ENCODE results near the gene PSG11.
A peak's percentile ranks its signal among the peaks of the same experiment; 100 is the strongest.
"Not testable (repeated sequence)": the region's sequence is repeated elsewhere in the genome, so short reads cannot be mapped to it uniquely, and the experiment has no call there.

PSG11 gene

DNA sequence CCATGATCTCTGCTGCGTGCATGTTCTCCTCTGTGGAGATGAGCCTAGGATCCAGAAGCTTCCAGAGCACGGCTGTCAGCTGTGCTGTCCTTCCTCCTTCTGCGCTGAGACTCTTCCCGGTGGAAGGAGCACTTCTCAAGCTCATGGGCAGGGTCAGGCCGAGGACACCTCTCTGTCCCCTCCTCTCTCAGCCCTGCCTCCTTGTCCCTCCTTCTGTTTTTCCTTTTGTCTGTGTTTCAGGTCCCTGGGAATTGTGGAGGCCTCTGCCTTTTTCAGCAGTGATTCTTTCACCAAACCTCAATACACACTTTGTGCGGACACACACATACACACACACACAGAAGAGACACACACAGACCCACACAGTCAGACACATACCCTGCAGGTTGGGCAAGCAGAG, at the start of gene PSG11:
TSS of gene PSG11 (minus strand) at position 101 of the 400 bp plus-strand sequence. CDS start at position 4, 97 bp downstream.
- DNase-seq (ENCODE audit: low read depth); H3K4me3 ChIP-seq (ENCODE audit: low read depth, low read length): not testable (repeated sequence)

DNA sequence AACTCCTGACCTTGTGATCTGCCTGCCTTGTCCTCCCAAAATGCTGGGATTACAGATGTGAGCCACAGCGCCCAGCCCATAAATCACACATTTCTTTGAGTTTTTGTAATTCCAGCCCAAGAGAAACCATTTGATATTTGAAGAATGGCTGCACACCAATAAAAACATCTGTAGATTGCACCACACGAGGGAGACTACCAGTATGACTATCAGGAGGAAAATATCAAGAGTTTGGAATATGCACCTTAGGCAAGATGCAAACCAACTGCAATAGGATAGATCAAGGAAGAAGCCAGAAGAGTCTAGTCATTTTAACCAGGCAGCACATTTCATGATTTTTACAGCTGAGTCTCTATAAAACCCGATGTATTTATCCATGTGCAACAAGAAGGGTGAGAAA, 36.1 kb upstream of the PSG11 start:
- DNase-seq (ENCODE audit: low read depth); H3K4me3 ChIP-seq (ENCODE audit: low read depth, low read length): not testable (repeated sequence)

DNA sequence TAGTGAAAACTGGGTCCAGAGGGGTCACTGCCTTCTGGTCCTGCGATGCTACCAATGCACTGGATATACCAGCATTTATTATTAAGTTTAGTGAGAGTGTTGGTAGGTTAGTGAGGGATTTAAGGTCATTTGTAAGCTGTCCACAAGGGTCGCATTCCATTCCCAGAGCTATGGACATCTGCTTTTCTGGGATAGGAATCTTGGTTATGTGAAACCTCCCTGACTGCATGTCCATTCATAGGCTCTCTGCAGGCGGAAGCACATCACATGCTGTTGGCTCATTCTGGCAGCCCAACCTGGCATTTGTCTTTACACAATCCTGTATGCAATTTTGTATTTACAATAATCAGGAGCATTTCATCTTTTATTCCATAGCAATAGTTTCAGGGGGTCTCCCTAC, 35.1 kb upstream of the PSG11 start:
- DNase-seq (ENCODE audit: low read depth); H3K4me3 ChIP-seq (ENCODE audit: low read depth, low read length): not testable (repeated sequence)

DNA sequence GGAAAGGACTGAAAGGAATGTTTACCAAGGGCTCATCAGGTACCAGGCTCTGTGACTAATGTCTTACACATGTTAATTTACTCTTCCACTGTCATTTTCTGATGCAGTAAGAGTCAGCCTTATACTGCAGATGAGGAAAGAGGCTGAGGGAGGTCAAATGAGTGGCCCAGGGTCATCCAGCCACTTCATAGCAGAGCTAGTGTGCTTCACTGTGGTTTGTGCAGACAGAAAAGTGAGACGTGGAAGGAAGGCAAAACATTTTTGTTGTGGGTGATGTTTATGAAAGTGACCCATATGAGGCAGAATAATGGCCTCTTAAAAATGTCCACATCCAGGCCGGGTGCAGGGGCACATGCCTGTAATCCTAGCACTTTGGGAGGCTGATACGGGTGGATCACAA, 34.0 kb upstream of the PSG11 start:
- DNase-seq (ENCODE audit: low read depth): not testable (repeated sequence)

DNA sequence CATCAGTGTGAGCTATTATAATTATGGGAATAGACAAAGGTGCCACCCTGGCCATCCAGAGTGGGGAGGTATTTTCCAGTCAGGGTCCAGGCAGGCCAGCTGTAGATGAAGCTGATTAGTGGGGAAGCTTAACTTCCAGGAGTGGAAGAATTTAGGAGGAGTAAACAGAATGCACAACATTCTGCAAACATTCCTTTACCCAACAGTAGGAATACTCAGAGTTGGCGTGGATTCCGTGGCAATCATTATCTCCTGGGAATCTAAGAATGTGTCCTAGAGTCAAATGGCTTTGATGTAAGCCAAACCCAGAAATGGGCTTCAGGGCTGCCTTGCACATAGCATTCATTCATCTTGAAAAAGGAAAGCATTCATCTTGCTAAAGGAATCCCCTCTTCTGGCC, 33.2 kb upstream of the PSG11 start:
- not testable (repeated sequence) for DNase-seq (ENCODE audit: low read depth)

More for the DNA sequence above, 34.0 kb upstream of the PSG11 start:
- not testable (repeated sequence) for H3K4me3 ChIP-seq (ENCODE audit: low read depth, low read length)

DNA sequence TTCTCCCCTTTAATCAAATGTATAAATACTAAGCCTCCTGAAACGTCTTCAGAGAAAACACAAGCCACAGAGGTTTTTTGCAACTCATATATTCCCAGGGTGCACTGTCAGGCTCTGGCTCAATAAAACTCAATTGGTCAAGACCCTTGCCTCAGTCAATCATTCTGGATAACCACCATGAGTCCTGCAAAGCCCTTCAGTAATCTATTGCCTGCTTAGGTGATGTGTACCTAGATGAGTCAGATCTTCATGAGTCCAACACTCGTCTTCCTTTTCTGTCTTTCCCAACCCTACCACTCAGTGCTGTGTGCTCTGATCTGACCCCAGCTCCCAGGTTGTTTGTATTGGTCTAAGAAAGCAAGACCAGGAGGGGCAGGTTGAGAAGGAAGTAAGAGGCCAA, 32.2 kb upstream of the PSG11 start:
- DNase-seq (ENCODE audit: low read depth); H3K4me3 ChIP-seq (ENCODE audit: low read depth, low read length): not testable (repeated sequence)

More for the DNA sequence above, 33.2 kb upstream of the PSG11 start:
- not testable (repeated sequence) for H3K4me3 ChIP-seq (ENCODE audit: low read depth, low read length)

DNA sequence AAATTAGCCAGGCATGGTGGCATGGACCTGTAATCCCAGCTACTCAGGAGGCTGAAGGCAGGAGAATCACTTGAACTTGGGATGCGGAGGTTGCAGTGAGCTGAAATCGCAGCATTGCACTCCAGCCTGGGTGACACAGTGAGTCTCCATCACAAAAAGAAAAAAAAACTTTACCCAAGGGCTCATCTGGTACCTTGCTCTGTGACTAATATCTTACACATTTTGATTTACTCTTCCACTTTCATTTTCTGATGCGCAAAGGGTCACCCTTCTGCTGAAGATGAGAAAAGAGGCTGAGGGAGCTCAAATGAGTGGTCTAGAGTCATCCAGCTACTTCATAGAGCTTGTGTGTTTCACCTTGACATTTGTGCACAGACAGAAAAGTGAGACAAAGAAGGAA, 21.7 kb upstream of the PSG11 start:
- H3K4me3 ChIP-seq (ENCODE audit: low read depth, low read length); DNase-seq (ENCODE audit: low read depth): not testable (repeated sequence)

DNA sequence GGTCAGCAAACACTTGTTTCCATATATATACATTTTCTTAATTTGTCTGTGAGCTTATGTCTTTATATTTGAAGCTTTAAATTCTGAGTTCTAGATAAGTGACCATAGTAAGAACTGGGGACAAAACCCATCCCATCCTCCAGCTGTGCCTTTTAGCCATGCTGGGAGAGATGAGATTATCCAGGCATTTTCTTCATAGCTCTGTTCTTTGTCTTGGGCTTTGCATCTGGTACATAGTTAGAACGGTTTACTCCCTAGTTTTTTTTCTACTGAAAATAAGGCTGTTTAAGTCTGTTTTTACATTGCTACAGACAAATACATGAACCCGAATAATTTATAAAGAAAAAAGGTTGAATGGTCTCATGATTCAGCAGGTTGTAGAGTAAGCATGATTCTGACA, 20.3 kb upstream of the PSG11 start:
- H3K4me3 ChIP-seq (ENCODE audit: low read depth, low read length); DNase-seq (ENCODE audit: low read depth): not testable (repeated sequence)

DNA sequence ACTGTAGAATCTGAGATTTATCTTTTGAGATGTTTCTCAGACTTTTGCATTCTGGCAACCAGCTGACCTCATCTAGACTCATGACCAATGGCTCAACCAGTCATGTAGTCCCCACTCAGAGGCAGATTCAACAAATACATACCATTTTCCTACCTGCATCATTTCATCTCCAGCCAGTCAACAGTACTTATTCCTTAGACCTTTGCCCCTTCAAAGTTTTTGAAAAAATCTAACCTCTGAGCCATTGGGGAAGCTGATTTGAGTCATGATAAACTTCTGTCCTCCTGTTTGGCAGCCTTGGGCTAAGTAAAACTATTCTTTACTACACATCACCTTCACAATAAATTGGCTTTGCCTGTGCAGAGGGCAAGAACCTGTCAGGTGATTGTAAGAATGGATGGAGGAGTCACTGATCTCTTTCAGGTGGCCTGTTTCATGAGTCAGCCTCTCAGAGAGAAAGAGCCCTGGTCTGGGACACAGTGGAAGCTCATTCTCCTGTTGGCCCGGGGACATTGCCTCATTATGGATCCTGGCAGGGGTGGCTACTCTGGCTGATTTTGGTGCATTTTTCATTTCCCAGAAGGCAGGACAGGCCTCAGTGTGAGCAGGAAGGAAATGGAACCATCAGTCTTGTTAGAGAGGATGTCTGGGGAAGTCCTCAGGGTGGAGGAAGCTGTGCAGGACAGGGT, 17.4 kb upstream of the PSG11 start:
- not testable (repeated sequence) for DNase-seq (ENCODE audit: low read depth); H3K4me3 ChIP-seq (ENCODE audit: low read depth, low read length)

DNA sequence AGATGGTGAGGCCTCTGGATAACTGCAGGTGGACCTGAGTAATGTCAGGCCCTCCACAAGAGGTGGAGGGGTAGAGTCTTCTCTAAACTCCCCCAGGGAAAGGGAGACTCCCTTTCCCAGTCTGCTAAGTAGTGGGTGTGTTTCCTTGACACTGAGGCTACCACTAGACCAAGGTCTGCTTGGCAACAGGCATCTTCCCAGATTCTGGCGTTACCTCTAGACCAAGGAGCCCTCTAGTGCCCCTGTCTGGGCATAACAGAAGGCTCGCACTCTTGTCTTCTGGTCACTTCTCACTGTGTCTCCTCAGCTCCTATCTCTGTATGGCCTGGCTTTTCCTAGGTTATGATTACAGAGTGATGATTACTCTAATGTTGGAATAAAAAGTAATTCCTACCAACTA, 5.4 kb upstream of the PSG11 start:
- DNase-seq (ENCODE audit: low read depth): peak; percentile 1
- TF ChIP-seq, protein P1, sequence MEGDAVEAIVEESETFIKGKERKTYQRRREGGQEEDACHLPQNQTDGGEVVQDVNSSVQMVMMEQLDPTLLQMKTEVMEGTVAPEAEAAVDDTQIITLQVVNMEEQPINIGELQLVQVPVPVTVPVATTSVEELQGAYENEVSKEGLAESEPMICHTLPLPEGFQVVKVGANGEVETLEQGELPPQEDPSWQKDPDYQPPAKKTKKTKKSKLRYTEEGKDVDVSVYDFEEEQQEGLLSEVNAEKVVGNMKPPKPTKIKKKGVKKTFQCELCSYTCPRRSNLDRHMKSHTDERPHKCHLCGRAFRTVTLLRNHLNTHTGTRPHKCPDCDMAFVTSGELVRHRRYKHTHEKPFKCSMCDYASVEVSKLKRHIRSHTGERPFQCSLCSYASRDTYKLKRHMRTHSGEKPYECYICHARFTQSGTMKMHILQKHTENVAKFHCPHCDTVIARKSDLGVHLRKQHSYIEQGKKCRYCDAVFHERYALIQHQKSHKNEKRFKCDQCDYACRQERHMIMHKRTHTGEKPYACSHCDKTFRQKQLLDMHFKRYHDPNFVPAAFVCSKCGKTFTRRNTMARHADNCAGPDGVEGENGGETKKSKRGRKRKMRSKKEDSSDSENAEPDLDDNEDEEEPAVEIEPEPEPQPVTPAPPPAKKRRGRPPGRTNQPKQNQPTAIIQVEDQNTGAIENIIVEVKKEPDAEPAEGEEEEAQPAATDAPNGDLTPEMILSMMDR (IDR thresholded peaks at IDR 0.05; ENCODE audit: insufficient read depth, low read depth, low read length, missing control alignments): peak; percentile 2
- H3K4me3 ChIP-seq (ENCODE audit: low read depth, low read length): not testable (repeated sequence)

DNA sequence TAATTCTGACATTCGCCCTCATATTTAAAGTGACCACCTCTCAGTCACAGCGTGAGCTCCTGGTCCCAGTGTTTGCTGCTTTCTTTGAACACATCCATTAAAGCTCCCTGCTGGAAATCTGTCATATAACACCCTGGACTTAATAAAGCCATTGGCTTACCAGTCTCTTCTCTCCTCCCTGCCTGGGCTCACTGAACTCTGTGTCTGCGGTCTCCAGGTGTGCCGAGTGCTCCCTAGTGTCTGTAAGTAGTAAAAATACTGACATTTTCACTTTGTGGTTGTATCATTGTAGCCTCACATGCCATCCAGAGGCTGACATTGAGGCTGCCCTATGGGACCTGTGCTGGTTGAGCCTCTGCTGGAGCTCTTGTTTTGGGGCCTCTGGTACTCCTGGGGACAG, 2.6 kb upstream of the PSG11 start:
- DNase-seq (ENCODE audit: low read depth): no peak
- H3K4me3 ChIP-seq (ENCODE audit: low read depth, low read length): no peak overlapping the region
- TF ChIP-seq, protein P1 (IDR thresholded peaks at IDR 0.05; ENCODE audit: insufficient read depth, low read depth, low read length, missing control alignments): no peak

DNA sequence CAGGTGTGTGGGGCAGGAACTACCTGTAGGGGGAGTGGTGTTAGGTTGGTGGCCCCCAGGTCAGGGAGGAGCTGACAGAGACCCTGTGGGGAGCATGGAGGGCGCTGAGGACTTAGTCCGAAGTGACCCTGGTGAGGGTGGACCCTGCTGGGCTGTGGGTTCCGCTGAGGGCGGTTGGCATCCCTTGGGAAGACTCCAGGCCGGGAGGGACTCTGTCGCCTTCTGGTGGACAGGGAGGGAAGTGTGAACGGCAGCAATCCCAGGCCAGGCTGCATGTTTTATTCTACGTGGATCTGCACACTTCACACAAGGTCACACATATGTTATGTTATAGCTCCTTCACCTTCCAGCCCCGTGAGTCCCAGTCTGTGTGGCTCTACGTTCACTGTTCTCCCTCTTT, 1.7 kb upstream of the PSG11 start:
- DNase-seq (ENCODE audit: low read depth): peak; percentile 1
- TF ChIP-seq, protein P1 (IDR thresholded peaks at IDR 0.05; ENCODE audit: insufficient read depth, low read depth, low read length, missing control alignments): peak; percentile 42
- not testable (repeated sequence) for H3K4me3 ChIP-seq (ENCODE audit: low read depth, low read length)

DNA sequence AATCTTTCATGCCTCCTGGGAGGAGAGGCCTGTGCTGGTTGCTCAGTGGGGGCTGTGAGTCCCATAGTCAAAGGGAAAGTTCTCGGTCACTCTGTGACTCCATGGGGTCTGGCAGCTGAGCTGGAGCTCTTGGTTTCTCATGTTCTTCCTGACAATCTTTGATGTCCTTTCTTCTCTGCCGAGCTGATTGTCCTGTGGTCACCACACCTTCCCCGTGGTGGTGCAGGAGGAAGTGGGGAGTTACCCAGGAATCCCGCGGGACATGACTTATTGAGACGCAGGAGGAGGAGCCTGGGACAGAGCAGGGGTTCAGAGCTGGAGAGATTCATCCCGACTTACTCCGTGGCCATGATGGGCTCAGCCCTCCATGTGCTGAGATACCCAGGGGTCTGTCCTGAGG, 792 bp upstream of the PSG11 start:
- H3K4me3 ChIP-seq (ENCODE audit: low read depth, low read length); DNase-seq (ENCODE audit: low read depth): not testable (repeated sequence)

DNA sequence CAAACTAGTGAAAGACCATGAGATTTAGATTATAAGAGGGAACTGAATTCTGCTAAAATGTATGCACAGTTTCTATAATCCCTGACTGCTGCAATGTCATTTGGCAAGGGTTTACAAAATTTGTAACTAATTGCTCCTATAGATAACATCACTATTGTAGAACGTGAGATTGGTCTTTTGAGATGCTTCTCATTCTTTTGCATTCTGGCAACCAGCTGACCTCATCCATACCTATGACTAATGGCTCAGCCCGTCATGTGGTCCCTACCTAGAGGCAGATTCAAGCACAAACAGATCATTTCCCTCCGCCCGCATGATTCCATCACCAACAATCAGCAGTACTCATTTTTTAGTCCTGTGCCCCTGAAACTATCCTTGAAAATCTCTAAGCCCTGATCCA, 4.2 kb downstream of the PSG11 start:
- H3K4me3 ChIP-seq (ENCODE audit: low read depth, low read length); DNase-seq (ENCODE audit: low read depth): not testable (repeated sequence)

DNA sequence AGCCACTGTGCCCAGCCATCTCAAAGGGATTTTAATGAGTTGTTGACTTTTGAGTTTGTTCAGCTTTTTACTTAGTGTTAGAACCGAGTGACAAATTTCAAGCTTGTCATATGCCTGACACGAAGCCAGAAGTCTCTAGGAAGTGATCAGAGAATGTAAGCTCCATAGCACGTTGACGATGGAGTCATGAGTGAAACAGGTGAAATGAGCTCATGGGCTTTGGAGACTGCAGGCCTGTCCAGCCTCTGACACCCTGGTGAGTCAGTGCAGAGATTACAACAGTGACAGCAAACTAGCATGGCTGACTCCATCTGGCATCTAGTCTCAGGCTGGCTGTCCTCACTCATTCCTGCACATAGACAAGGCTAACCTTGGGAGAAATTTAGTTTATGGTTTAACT, 4.6 kb downstream of the PSG11 start:
- not testable (repeated sequence) for DNase-seq (ENCODE audit: low read depth); H3K4me3 ChIP-seq (ENCODE audit: low read depth, low read length)

DNA sequence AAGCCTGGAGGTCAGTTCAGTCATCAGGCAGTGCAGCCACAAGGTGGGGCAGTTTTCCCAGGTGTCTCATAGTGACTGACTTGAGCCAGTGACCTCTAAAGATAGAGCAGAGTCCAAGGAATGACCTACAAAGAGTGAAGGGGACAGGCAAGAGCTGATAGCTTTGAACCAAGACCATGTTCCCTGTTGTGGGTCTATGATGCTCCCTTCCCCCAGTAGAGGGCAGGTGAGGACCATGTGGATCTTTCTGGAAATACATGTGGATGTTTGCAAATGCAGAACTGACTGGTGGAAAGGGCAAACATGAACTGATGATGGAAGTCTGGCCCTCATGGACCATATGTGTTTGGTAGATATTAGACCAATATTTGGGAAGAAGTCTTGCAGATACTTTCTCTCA, 6.7 kb downstream of the PSG11 start:
- DNase-seq (ENCODE audit: low read depth); H3K4me3 ChIP-seq (ENCODE audit: low read depth, low read length): not testable (repeated sequence)
